ENCODE data around the gene OPCML. TPM values are rescaled to one million over a fixed set of nuclear protein-coding genes. Genes with fewer than 3 reads are reported as not detected.

The OPCML gene
- polyA plus RNA-seq, 3 donors, result not detected

DNA sequence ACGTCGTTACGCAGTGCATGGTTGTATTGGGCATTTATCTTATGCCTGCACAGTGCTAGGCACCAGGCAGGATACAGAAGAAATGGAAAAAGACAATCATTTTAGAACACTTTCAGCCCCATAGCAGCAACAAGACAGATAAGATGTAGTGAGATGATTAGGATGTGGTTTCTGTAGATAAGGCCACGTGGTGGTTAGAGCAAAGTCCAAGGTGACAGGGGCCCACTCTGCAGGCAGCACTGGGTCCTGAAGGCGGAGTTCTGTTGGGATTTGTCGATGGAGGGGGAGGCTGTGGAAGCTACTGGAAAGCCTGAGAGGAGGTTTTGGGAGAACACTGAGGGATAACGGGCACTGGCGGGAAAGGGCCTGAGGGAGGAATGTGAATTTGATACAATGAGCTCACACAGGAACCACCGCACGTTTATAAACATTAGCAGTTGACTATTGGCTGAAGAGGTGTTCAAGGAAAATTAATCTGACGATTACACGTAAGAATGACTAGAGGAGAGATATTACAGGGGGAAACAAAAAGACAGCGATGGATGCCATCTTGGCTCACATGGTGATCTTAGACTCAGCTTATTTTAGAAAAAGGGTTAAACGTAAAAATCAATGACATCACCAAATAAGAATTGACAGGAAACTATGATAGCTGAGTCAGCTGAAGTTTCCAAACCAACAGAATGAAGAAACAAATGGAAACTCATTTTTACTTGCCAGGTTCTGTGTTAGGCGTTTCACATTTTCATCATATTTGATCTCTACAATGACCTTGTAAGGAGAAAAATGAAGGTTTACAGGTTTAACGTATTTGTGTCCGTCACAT lies 551.0 kb downstream of the OPCML start:
- Histone ChIP-seq H3K79me2 (ENCODE audit: insufficient read depth, low read length) (no peaks in the 10 kb centered on the region), H2AFZ (ENCODE audit: insufficient read depth, low read depth, low read length, poor library complexity, severe bottlenecking) (no peak overlapping the region), H3K27me3 (ENCODE audit: control insufficient read depth in 2 of 2, insufficient read depth in 2 of 2, low read length in 2 of 2) (no peaks in the 10 kb centered on the region), H3K4me1 (ENCODE audit: control insufficient read depth in 1 of 2, insufficient read depth in 2 of 2, low read length in 2 of 2) (no peaks in the 10 kb centered on the region), H4K20me1 (ENCODE audit: insufficient read depth, low read length) (no peaks in the 10 kb centered on the region), H3K36me3 (replicated peaks in 1 of 2; ENCODE audit: control insufficient read depth in 1 of 2, insufficient read depth in 2 of 2, low read length in 2 of 2) (no peaks in the 10 kb centered on the region), H3K9ac (ENCODE audit: insufficient read depth, low read length, poor library complexity, severe bottlenecking) (no peak overlapping the region), H3K4me2 (replicated peaks; ENCODE audit: extremely low read depth, low read length, poor library complexity, severe bottlenecking) (no peak overlapping the region), H3K9me3 (replicated peaks in 1 of 2; ENCODE audit: control insufficient read depth in 1 of 2, insufficient read depth in 1 of 2, low read length in 2 of 2) (no peaks in the 10 kb centered on the region), H3K4me3 (replicated peaks in 1 of 3; ENCODE audit: low read depth in 2 of 3, low read length in 3 of 3) (no peak overlapping the region), H3K27ac (ENCODE audit: low read depth in 1 of 2, low read length in 2 of 2) (no peak overlapping the region)
- Mint-ChIP-seq H3K27me3 (ENCODE audit: low read depth in 3 of 3) (peaks cover 0 to 2% (median 2%) of the 10 kb centered on the region in 3 donors), H3K9me3 (peaks cover 0 to 5% (median 0%) of the 10 kb centered on the region in 7 donors), H3K4me1 (no peaks in the 10 kb centered on the region), H3K4me3 (no peak overlapping the region), H3K27ac (no peak overlapping the region), H3K36me3 (no peaks in the 10 kb centered on the region)
- WGBS (ENCODE audit: insufficient coverage), result 81% methylated on average over 10 of the region's 17 CpGs
- TF ChIP-seq, protein P1, sequence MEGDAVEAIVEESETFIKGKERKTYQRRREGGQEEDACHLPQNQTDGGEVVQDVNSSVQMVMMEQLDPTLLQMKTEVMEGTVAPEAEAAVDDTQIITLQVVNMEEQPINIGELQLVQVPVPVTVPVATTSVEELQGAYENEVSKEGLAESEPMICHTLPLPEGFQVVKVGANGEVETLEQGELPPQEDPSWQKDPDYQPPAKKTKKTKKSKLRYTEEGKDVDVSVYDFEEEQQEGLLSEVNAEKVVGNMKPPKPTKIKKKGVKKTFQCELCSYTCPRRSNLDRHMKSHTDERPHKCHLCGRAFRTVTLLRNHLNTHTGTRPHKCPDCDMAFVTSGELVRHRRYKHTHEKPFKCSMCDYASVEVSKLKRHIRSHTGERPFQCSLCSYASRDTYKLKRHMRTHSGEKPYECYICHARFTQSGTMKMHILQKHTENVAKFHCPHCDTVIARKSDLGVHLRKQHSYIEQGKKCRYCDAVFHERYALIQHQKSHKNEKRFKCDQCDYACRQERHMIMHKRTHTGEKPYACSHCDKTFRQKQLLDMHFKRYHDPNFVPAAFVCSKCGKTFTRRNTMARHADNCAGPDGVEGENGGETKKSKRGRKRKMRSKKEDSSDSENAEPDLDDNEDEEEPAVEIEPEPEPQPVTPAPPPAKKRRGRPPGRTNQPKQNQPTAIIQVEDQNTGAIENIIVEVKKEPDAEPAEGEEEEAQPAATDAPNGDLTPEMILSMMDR (IDR thresholded peaks at IDR 0.05), result no peak
- DNase-seq, result no peak
- intact Hi-C loops (cut with micrococcal nuclease), result no loop called here

DNA sequence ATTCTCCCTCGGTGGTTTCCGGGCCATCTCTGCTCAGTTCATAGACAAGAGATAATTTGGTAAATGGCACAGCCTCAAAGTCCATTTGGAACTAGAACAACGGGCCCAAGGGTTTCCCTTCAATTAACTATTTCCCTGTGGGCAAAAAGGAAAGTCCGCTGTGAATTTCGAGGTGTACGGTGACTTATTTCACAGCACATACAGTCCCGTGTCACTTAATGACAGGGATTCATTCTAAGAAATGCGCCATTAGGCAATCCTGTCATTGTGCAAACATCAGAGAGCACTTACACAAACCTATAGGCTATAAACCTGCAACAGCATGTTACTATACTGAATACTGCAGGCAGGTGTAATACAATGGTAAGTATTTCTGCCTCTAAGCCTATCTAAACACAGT lies 551.6 kb downstream of the OPCML start:
- Histone ChIP-seq H3K9me3 (replicated peaks in 1 of 2; ENCODE audit: control insufficient read depth in 1 of 2, insufficient read depth in 1 of 2, low read length in 2 of 2) (no peaks in the 10 kb centered on the region), H2AFZ (ENCODE audit: insufficient read depth, low read depth, low read length, poor library complexity, severe bottlenecking) (no peak overlapping the region), H3K9ac (ENCODE audit: insufficient read depth, low read length, poor library complexity, severe bottlenecking) (no peak overlapping the region), H3K27me3 (ENCODE audit: control insufficient read depth in 2 of 2, insufficient read depth in 2 of 2, low read length in 2 of 2) (no peaks in the 10 kb centered on the region), H3K4me3 (replicated peaks in 1 of 3; ENCODE audit: low read depth in 2 of 3, low read length in 3 of 3) (no peak overlapping the region), H4K20me1 (ENCODE audit: insufficient read depth, low read length) (no peaks in the 10 kb centered on the region), H3K4me1 (ENCODE audit: control insufficient read depth in 1 of 2, insufficient read depth in 2 of 2, low read length in 2 of 2) (no peaks in the 10 kb centered on the region), H3K27ac (ENCODE audit: low read depth in 1 of 2, low read length in 2 of 2) (no peak overlapping the region), H3K4me2 (replicated peaks; ENCODE audit: extremely low read depth, low read length, poor library complexity, severe bottlenecking) (no peak overlapping the region), H3K36me3 (replicated peaks in 1 of 2; ENCODE audit: control insufficient read depth in 1 of 2, insufficient read depth in 2 of 2, low read length in 2 of 2) (no peaks in the 10 kb centered on the region), H3K79me2 (ENCODE audit: insufficient read depth, low read length) (no peaks in the 10 kb centered on the region)
- WGBS (ENCODE audit: insufficient coverage), result 86% methylated on average over 5 of the region's 8 CpGs
- TF ChIP-seq, protein P1 (IDR thresholded peaks at IDR 0.05), result no peak
- intact Hi-C loops (cut with micrococcal nuclease), result no loop called here
- peaks cover 0 to 2% (median under 1%) of the 10 kb centered on the region in 3 donors for H3K27me3 Mint-ChIP-seq (ENCODE audit: low read depth in 3 of 3)
- no peaks in the 10 kb centered on the region for H3K36me3 Mint-ChIP-seq
- no peak for DNase-seq
- H3K27ac Mint-ChIP-seq, result no peak overlapping the region
- no peak overlapping the region for H3K4me3 Mint-ChIP-seq
- H3K4me1 Mint-ChIP-seq, result no peaks in the 10 kb centered on the region
- H3K9me3 Mint-ChIP-seq, result peaks cover 0 to 5% (median 0%) of the 10 kb centered on the region in 7 donors
